ENCODE results near the gene MYT1.

Gene MYT1

GRCh38 chr20:64214113-64214512 lies 49.9 kb downstream of the MYT1 start:
- ChIA-PET POLR2A (no interaction called here), CTCF (no interaction called here)
- DNase-seq (ENCODE audit: extremely low spot score): no peak
- TF ChIP-seq HDGF (IDR thresholded peaks at IDR 0.05; ENCODE audit: borderline replicate concordance) (no peak), ELF4 (IDR thresholded peaks at IDR 0.05) (no peak), PKNOX1 (IDR thresholded peaks at IDR 0.05) (no peak)

- CTCF ChIA-PET: interaction anchor here (0.6 to 1.3 kb wide), 2 partner anchors 9 to 12 kb away, joined by 3 to 4 read pairs; no protein-coding TSS in a partner anchor
- no peak for DNase-seq (ENCODE audit: extremely low spot score)
- TF ChIP-seq PKNOX1 (IDR thresholded peaks at IDR 0.05) (no peak), ZNF384 (IDR thresholded peaks at IDR 0.05) (no peak), FOXA1 (IDR thresholded peaks at IDR 0.05) (no peak), NFRKB (IDR thresholded peaks at IDR 0.05) (no peak), SUZ12 (IDR thresholded peaks at IDR 0.05) (no peak), HDGF (IDR thresholded peaks at IDR 0.05; ENCODE audit: borderline replicate concordance) (no peak), LEF1 (IDR thresholded peaks at IDR 0.05; ENCODE audit: borderline replicate concordance) (no peak), L3MBTL2 (conservative IDR thresholded peaks at IDR 0.05) (no peak), FOXM1 (IDR thresholded peaks at IDR 0.05; ENCODE audit: borderline replicate concordance) (no peak)
- POLR2A ChIA-PET: no interaction called here
These were observed 50.7 kb downstream of the MYT1 start for GRCh38 chr20:64214952-64215351.

DNA sequence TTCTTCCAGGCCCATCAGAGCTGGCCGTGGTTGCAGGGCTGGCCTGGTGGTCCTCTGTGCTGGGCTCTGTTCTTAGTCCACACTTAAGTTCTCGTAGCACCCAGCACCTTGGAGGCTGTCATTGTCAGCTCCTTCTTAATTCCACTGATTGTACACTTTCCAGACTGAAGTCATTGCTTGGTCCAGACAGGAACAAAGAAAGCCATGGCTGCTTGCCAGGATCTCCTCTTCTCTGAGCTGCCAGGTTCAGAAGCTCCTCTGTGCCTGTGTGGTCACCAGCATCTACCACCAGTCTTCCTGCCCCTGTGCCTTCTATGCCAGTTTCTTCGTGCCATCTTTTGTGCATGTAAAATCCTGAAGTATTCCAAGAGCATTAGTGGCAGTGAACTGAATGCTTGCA lies 51.8 kb downstream of the MYT1 start:
- CTCF ChIA-PET: interaction anchor here (0.6 to 1.3 kb wide), 2 partner anchors 13 to 14 kb away, joined by 3 to 4 read pairs; no protein-coding TSS in a partner anchor
- POLR2A ChIA-PET: no interaction called here
- no peak for DNase-seq (ENCODE audit: extremely low spot score)
- no peak for TF ChIP-seq ELF4 (IDR thresholded peaks at IDR 0.05)
- no peak for TF ChIP-seq HDGF (IDR thresholded peaks at IDR 0.05; ENCODE audit: borderline replicate concordance)
- no peak for TF ChIP-seq ZNF384 (IDR thresholded peaks at IDR 0.05)
- TF ChIP-seq PKNOX1 (IDR thresholded peaks at IDR 0.05): no peak
- TF ChIP-seq NFRKB (IDR thresholded peaks at IDR 0.05): no peak

DNA sequence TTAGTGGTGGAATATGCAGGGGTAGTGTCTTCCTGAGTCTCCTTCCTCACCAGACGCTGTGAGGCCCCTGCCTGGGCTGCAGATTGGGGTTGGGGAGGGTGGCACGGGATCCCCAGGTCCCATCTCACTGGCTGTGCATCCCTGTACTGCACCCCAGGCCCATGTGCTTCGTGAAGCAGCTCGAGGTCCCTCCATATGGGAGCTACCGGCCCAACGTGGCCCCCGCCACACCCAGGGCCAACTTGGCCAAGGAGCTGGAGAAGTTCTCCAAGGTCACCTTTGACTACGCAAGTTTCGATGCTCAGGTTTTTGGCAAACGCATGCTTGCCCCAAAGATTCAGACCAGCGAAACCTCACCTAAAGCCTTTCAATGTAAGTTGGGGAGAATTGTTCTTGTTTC lies 52.7 kb downstream of the MYT1 start:
- ChIA-PET POLR2A (no interaction called here), CTCF (no interaction called here)
- no peak for TF ChIP-seq BHLHE40 (IDR thresholded peaks at IDR 0.05; ENCODE audit: borderline replicate concordance)
- TF ChIP-seq ZNF384 (IDR thresholded peaks at IDR 0.05): no peak
- no peak for TF ChIP-seq SP1 (IDR thresholded peaks at IDR 0.05)
- TF ChIP-seq FOXM1 (IDR thresholded peaks at IDR 0.05; ENCODE audit: borderline replicate concordance): no peak
- no peak for TF ChIP-seq HDGF (IDR thresholded peaks at IDR 0.05; ENCODE audit: borderline replicate concordance)
- no peak for TF ChIP-seq CTBP1 (IDR thresholded peaks at IDR 0.05; ENCODE audit: borderline replicate concordance)
- no peak for TF ChIP-seq NFRKB (IDR thresholded peaks at IDR 0.05)
- no peak for TF ChIP-seq SUZ12 (IDR thresholded peaks at IDR 0.05)
- DNase-seq (ENCODE audit: extremely low spot score): no peak

DNA sequence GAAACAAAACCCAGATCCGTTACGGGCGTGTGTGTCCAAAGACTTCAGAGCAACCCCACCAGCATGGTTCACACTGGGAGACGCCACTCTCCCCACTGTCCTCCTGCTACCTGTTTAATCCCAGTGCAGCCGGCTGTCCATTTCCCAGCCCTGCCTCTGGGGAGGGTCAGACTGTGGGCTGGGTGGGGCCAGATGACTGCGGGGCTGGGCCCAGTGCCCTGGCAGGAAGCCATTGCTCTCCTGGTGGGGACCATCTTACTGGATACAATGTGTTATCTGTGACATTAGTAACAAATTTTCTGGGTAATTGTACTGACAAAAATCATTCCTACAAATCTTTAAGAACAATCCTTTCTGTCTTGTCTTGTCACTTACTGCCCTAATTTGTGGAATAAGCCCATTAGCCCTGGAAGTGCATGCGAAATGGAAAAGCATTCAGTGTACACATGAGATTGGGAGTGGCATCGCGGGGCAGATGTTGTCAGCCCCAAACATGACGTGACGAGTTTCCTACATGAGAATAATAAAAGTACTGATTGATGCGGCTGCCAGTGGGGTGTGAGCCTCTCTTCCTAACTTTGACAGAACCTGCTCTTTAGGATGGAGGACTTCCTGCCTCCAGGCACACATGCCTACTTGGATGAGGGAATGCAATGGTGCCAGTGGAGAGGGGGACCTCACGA lies 53.4 kb downstream of the MYT1 start:
- TF ChIP-seq HDGF (IDR thresholded peaks at IDR 0.05; ENCODE audit: borderline replicate concordance): no peak
- no peak for TF ChIP-seq ARNT (IDR thresholded peaks at IDR 0.05)
- no peak for TF ChIP-seq BHLHE40 (IDR thresholded peaks at IDR 0.05; ENCODE audit: borderline replicate concordance)
- TF ChIP-seq LEF1 (IDR thresholded peaks at IDR 0.05; ENCODE audit: borderline replicate concordance): no peak
- TF ChIP-seq FOXK2 (IDR thresholded peaks at IDR 0.05): no peak
- TF ChIP-seq SUZ12 (IDR thresholded peaks at IDR 0.05): no peak
- TF ChIP-seq NFRKB (IDR thresholded peaks at IDR 0.05): no peak
- TF ChIP-seq SP1 (IDR thresholded peaks at IDR 0.05): no peak
- TF ChIP-seq PKNOX1 (IDR thresholded peaks at IDR 0.05): no peak
- no peak for TF ChIP-seq TARDBP (IDR thresholded peaks at IDR 0.05)
- TF ChIP-seq CTBP1 (IDR thresholded peaks at IDR 0.05; ENCODE audit: borderline replicate concordance): no peak
- TF ChIP-seq L3MBTL2 (conservative IDR thresholded peaks at IDR 0.05): no peak
- no peak for TF ChIP-seq FOXA1 (IDR thresholded peaks at IDR 0.05)
- TF ChIP-seq ZNF384 (IDR thresholded peaks at IDR 0.05): no peak
- TF ChIP-seq ELF4 (IDR thresholded peaks at IDR 0.05): no peak
- TF ChIP-seq FOXM1 (IDR thresholded peaks at IDR 0.05; ENCODE audit: borderline replicate concordance): no peak
- no peak for DNase-seq (ENCODE audit: extremely low spot score)
- ChIA-PET POLR2A (no interaction called here), CTCF (no interaction called here)

GRCh38 chr20:64219202-64219601 lies 55.0 kb downstream of the MYT1 start:
- DNase-seq (ENCODE audit: extremely low spot score): no peak
- ChIA-PET CTCF (no interaction called here), POLR2A (no interaction called here)
- TF ChIP-seq NFRKB (IDR thresholded peaks at IDR 0.05) (no peak), HDGF (IDR thresholded peaks at IDR 0.05; ENCODE audit: borderline replicate concordance) (no peak), ELF4 (IDR thresholded peaks at IDR 0.05) (no peak), LEF1 (IDR thresholded peaks at IDR 0.05; ENCODE audit: borderline replicate concordance) (no peak), PKNOX1 (IDR thresholded peaks at IDR 0.05) (no peak)

Measured in HEK293T (cell line).